H9 (cell line): ENCODE data around the gene MEG3. TPM values are rescaled to one million over a fixed set of nuclear protein-coding genes. Genes with fewer than 3 reads are reported as not detected.

Experiments used
- DNase-seq: peaks from one replicate; pipeline ENCODE4 v3.0.0-alpha.2; 2017
- H2AFZ ChIP-seq: one replicate; pipeline ENCODE4 v1.6.1; 2013; ENCODE audit warnings: mild to moderate bottlenecking, low read length, control low read depth, moderate library complexity
- H2AK5ac ChIP-seq: 2 replicates; pipeline ENCODE4 v1.6.1; 2013; ENCODE audit warnings: low read length, control low read depth, mixed read lengths; ENCODE audit not compliant: insufficient read length
- H2BK120ac ChIP-seq: one replicate; pipeline ENCODE4 v1.6.1; 2013; ENCODE audit warnings: low read depth, mild to moderate bottlenecking, low read length, control low read depth, inconsistent platforms; ENCODE audit not compliant: poor library complexity, severe bottlenecking
- H2BK12ac ChIP-seq: 2 replicates; pipeline ENCODE4 v1.6.1; 2013; ENCODE audit warnings: low read length, control low read depth, mixed read lengths, low read depth; ENCODE audit not compliant: insufficient read length
- H2BK15ac ChIP-seq: 2 replicates; pipeline ENCODE4 v1.6.1; 2013; ENCODE audit warnings: low read depth, low read length, control low read depth
- H2BK20ac ChIP-seq: one replicate; pipeline ENCODE4 v1.6.1; 2013; ENCODE audit warnings: low read depth, mild to moderate bottlenecking, low read length, control low read depth, inconsistent platforms; ENCODE audit not compliant: poor library complexity, severe bottlenecking
- H2BK5ac ChIP-seq: 2 replicates; pipeline ENCODE4 v1.6.1; 2013; ENCODE audit warnings: low read length, control low read depth, mixed read lengths; ENCODE audit not compliant: insufficient read length
- H3K14ac ChIP-seq: 2 replicates; pipeline ENCODE4 v1.6.1; 2013; ENCODE audit warnings: low read length, control low read depth; ENCODE audit not compliant: insufficient read depth
- H3K18ac ChIP-seq: 2 replicates; pipeline ENCODE4 v1.6.1; 2013; ENCODE audit warnings: low read depth, mild to moderate bottlenecking, mixed read lengths, low read length, control low read depth; ENCODE audit not compliant: insufficient read length
- H3K23ac ChIP-seq: 2 replicates; pipeline ENCODE4 v1.6.1; 2013; ENCODE audit warnings: low read length, control low read depth, mixed read lengths, low read depth; ENCODE audit not compliant: insufficient read length
- H3K23me2 ChIP-seq: 2 replicates; pipeline ENCODE4 v1.6.1; 2013; ENCODE audit warnings: low read depth, mild to moderate bottlenecking, mixed read lengths, low read length, control low read depth; ENCODE audit not compliant: insufficient read length, poor library complexity, severe bottlenecking
- H3K27ac ChIP-seq: 2 replicates; pipeline ENCODE4 v1.5.1; 2013; ENCODE audit warnings: low read length, control low read depth, mixed read lengths, low read depth; ENCODE audit not compliant: insufficient read length
- H3K27me3 ChIP-seq: 2 replicates; pipeline ENCODE4 v1.6.1; 2013; ENCODE audit warnings: low read length, control low read depth, inconsistent platforms; ENCODE audit not compliant: insufficient read depth
- H3K4ac ChIP-seq: 2 replicates; pipeline ENCODE4 v1.6.1; 2013; ENCODE audit warnings: low read depth, mild to moderate bottlenecking, control low read depth, inconsistent platforms, low read length, moderate library complexity
- H3K4me1 ChIP-seq: 2 replicates; pipeline ENCODE4 v1.6.1; 2013; ENCODE audit warnings: low read length, control low read depth, inconsistent platforms; ENCODE audit not compliant: insufficient read depth
- H3K4me2 ChIP-seq: 2 replicates; pipeline ENCODE4 v1.6.1; 2013; ENCODE audit warnings: low read length, control low read depth, mixed read lengths; ENCODE audit not compliant: insufficient read length, insufficient read depth
- H3K56ac ChIP-seq: 2 replicates; pipeline ENCODE4 v1.6.1; 2013; ENCODE audit warnings: low read depth, mild to moderate bottlenecking, mixed read lengths, low read length, control low read depth; ENCODE audit not compliant: insufficient read length
- H3K79me1 ChIP-seq: 2 replicates; pipeline ENCODE4 v1.6.1; 2013; ENCODE audit warnings: low read depth, mild to moderate bottlenecking, moderate library complexity, low read length, control low read depth, inconsistent platforms; ENCODE audit not compliant: insufficient read depth, poor library complexity, severe bottlenecking
- H3K79me2 ChIP-seq: 2 replicates; pipeline ENCODE4 v1.6.1; 2013; ENCODE audit warnings: low read length, control low read depth, inconsistent platforms; ENCODE audit not compliant: insufficient read depth
- H3K9ac ChIP-seq: 2 replicates; pipeline ENCODE4 v1.6.1; 2013; ENCODE audit warnings: low read length, control low read depth, mixed read lengths; ENCODE audit not compliant: insufficient read length; ENCODE audit errors: extremely low read depth
- H3K9me3 ChIP-seq: one replicate; pipeline ENCODE4 v1.6.1; 2013; ENCODE audit warnings: low read depth, low read length, inconsistent platforms; ENCODE audit not compliant: control insufficient read depth
- H3T11ph ChIP-seq: one replicate; pipeline ENCODE4 v1.6.1; 2013; ENCODE audit warnings: mild to moderate bottlenecking, low read length, control low read depth, inconsistent platforms
- H4K20me1 ChIP-seq: one replicate; pipeline ENCODE4 v1.6.1; 2013; ENCODE audit not compliant: control insufficient read depth, insufficient read length, insufficient read depth
- H4K5ac ChIP-seq: 2 replicates; pipeline ENCODE4 v1.6.1; 2013; ENCODE audit warnings: low read depth, mild to moderate bottlenecking, mixed read lengths, low read length, control low read depth; ENCODE audit not compliant: insufficient read length
- H4K8ac ChIP-seq: replicated peaks from 2 replicates; pipeline ENCODE4 v1.6.1; 2013; ENCODE audit warnings: low read length, control low read depth, mixed read lengths, low read depth; ENCODE audit not compliant: insufficient read length
- H4K91ac ChIP-seq: 2 replicates; pipeline ENCODE4 v1.6.1; 2013; ENCODE audit warnings: low read depth, mild to moderate bottlenecking, moderate library complexity, mixed read lengths, low read length, control low read depth; ENCODE audit not compliant: insufficient read length
- H3K27ac Mint-ChIP-seq, 3 experiments: 2 replicates in 2 of 3; 3 replicates in 1 of 3; pipeline ENCODE4 v1.8.0; 2020 to 2021; ENCODE audit warnings: mixed read lengths in 3 of 3, mild to moderate bottlenecking in 1 of 3, moderate library complexity in 1 of 3
- H3K27me3 Mint-ChIP-seq: 2 replicates; pipeline ENCODE4 v1.8.0; 2021; ENCODE audit warnings: low read depth, mild to moderate bottlenecking, moderate library complexity, mixed read lengths
- H3K36me3 Mint-ChIP-seq, 3 experiments: 2 replicates in 2 of 3; 3 replicates in 1 of 3; pipeline ENCODE4 v1.8.0; 2020 to 2021; ENCODE audit warnings: low read depth in 3 of 3, mixed read lengths in 3 of 3; ENCODE audit not compliant: insufficient read depth in 1 of 3
- H3K4me1 Mint-ChIP-seq, 2 experiments: 2 replicates each; pipeline ENCODE4 v1.8.0; 2020; ENCODE audit warnings: mixed read lengths in 2 of 2
- H3K4me3 Mint-ChIP-seq, 2 experiments: 2 replicates in 1 of 2; 3 replicates in 1 of 2; pipeline ENCODE4 v1.8.0; 2020 to 2021; ENCODE audit warnings: mild to moderate bottlenecking in 2 of 2, mixed read lengths in 2 of 2, moderate library complexity in 1 of 2
- H3K9me3 Mint-ChIP-seq, 2 experiments: 2 replicates in 1 of 2; 3 replicates in 1 of 2; pipeline ENCODE4 v1.8.0; 2020; ENCODE audit warnings: mild to moderate bottlenecking in 2 of 2, mixed read lengths in 2 of 2, moderate library complexity in 1 of 2
- WGBS: extraction: QIAGEN DNeasy Blood & Tissue Kit; methylation state at CpG from one replicate; pipeline ENCODE4 v1.1.7; 2013; ENCODE audit warnings: missing lambda C conversion rate, low lambda C conversion rate, mixed read lengths; ENCODE audit not compliant: insufficient read length; ENCODE audit errors: extremely low coverage; 5-methylcytosine and 5-hydroxymethylcytosine counted together
- total RNA-seq: library from RNA; stranded (reverse); gene quantifications from 2 replicates; pipeline ENCODE4 v1.2.1, GENCODE V29; 2021
- TF ChIP-seq, protein P1 (sequence below): fragments of 200-600 bp; sonication (generic); conservative IDR thresholded peaks from 3 replicates; pipeline ENCODE4 v1.8.0; 2021; ENCODE audit warnings: antibody characterized with exemption, mild to moderate bottlenecking

The MEG3 gene
- total RNA-seq, 1 experiment from 2014 or later = 0.52 TPM

DNA sequence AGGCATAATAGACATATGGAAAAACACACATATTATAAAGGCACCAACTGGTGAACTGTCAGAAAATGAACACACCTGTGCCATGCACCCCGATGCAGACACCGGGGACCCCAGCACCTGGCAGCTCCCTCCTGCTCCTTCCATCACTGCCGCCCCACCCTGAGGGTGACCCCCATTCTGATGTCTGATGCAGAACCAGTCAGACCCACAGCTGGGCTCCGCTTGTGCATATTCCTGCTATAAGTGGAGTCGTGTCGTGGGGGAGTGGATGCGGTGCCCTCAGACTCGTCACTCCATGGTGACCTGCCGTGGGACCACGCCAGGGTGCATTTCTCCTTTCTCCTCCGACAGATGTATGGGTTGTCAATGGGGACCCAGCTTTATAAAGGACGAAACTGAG is 45.7 kb upstream of the MEG3 start:
- TF ChIP-seq, protein P1, sequence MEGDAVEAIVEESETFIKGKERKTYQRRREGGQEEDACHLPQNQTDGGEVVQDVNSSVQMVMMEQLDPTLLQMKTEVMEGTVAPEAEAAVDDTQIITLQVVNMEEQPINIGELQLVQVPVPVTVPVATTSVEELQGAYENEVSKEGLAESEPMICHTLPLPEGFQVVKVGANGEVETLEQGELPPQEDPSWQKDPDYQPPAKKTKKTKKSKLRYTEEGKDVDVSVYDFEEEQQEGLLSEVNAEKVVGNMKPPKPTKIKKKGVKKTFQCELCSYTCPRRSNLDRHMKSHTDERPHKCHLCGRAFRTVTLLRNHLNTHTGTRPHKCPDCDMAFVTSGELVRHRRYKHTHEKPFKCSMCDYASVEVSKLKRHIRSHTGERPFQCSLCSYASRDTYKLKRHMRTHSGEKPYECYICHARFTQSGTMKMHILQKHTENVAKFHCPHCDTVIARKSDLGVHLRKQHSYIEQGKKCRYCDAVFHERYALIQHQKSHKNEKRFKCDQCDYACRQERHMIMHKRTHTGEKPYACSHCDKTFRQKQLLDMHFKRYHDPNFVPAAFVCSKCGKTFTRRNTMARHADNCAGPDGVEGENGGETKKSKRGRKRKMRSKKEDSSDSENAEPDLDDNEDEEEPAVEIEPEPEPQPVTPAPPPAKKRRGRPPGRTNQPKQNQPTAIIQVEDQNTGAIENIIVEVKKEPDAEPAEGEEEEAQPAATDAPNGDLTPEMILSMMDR = no peak
- no peaks in the 10 kb centered on the region for H3K9me3 ChIP-seq
- H2BK5ac ChIP-seq = no peak overlapping the region
- H2AFZ ChIP-seq = no peak overlapping the region
- no peak overlapping the region for H4K91ac ChIP-seq
- H3K4ac ChIP-seq = no peak overlapping the region
- H3K9ac ChIP-seq = no peak overlapping the region
- no peaks in the 10 kb centered on the region for H4K20me1 ChIP-seq
- H3K9me3 Mint-ChIP-seq = no peaks in the 10 kb centered on the region; a peak in 1 of 5 replicates
- DNase-seq = no peak
- H2BK15ac ChIP-seq = no peak overlapping the region
- no peak overlapping the region for H2AK5ac ChIP-seq
- H3K27ac Mint-ChIP-seq = no peak overlapping the region
- no peaks in the 10 kb centered on the region for H3K36me3 Mint-ChIP-seq
- H3K4me2 ChIP-seq = no peak overlapping the region
- no peaks in the 10 kb centered on the region for H3K79me2 ChIP-seq
- WGBS = no CpG with 5 or more reads among the region's 12 CpGs
- H3K18ac ChIP-seq = no peak overlapping the region
- no peak overlapping the region for H2BK120ac ChIP-seq
- no peak overlapping the region for H2BK20ac ChIP-seq
- no peaks in the 10 kb centered on the region for H3K4me1 ChIP-seq
- peaks cover 14% of the 10 kb centered on the region for H3K27me3 Mint-ChIP-seq
- H3K56ac ChIP-seq = no peak overlapping the region
- no peak overlapping the region for H4K8ac ChIP-seq
- no peak overlapping the region for H4K5ac ChIP-seq
- no peak overlapping the region; a peak in 1 of 5 replicates for H3K4me3 Mint-ChIP-seq
- H3K4me1 Mint-ChIP-seq = peaks cover 0 to 8% of the 10 kb centered on the region in 2 experiments; a peak in 2 of 4 replicates
- H3K79me1 ChIP-seq = no peaks in the 10 kb centered on the region
- H3K27me3 ChIP-seq = no peaks in the 10 kb centered on the region
- H3T11ph ChIP-seq = no peak overlapping the region
- H2BK12ac ChIP-seq = no peak overlapping the region
- H3K23me2 ChIP-seq = no peaks in the 10 kb centered on the region
- no peak overlapping the region for H3K23ac ChIP-seq
- H3K14ac ChIP-seq = no peak overlapping the region
- no peak overlapping the region for H3K27ac ChIP-seq
